8988T (cell line): ENCODE measurements around the gene TNNT1.
"Not testable (repeated sequence)": the region's sequence is repeated elsewhere in the genome, so short reads cannot be mapped to it uniquely, and the experiment has no call there.

Experiments
- DNase-seq: peaks from one replicate; pipeline ENCODE4 v3.0.0; 2011

TNNT1 gene

DNA sequence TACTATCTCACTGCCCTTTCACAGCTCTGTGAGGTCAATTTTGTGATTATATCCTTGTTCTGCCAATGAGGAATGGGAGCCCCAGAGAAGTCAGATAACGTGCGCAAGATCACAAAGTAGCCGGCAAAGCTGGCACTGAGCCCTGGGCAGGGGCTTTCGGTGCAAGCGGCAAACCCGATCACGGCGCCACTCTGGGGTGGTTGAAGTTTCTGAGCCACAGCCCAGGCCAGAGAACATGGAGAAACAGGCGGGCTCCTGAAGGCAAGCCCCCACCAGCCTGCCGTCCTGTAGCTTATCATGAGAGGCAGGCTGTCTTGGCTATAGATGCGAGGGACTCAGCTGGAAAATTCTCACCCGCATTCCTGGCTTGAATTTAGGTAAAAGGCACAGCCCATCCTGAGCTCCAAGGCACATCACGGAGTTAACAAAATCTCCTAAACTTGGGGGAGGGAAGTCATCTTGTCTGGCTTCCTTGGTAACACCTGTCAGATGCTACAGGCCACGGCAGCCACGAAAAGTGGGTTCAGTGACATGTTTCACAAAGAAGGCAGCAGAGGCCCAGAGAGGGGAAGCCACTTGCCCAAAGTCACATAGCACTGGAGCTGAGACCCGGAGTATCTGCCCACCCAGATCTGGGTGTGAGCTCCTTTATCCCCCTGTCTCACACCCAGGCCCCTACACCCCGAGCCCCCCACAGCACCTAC lies 12.5 kb downstream of the TNNT1 start:
- DNase-seq, result no peak

DNA sequence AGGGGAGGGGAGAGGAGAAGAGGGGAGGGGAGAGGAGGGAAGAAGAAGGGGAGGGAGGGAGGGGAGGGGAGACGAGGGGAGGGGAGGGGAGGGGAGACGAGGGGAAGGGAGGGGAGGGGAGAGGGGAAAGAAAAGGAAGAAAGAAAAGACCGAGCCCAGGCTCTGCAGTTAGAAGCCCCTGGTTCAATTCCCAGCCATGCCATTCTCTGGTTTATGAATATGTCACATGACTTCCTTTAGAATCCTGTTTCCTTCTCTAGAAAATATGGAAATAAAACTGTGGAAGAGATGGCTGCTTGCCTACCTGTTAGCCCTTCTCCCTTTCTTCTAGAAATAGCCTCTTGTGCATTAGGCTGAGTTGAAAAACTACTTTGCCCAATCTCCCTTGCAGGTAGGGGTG lies 14.3 kb downstream of the TNNT1 start:
- DNase-seq, result no peak

- DNase-seq, result no peak
Measured at GRCh38 chr19:55133639-55134444, 15.2 kb downstream of the TNNT1 start.

- no peak for DNase-seq
Measured at GRCh38 chr19:55132453-55133129, 16.4 kb downstream of the TNNT1 start.

- no peak for DNase-seq
Measured at GRCh38 chr19:55131421-55131820, 17.6 kb downstream of the TNNT1 start.

- no peak for DNase-seq
Measured at GRCh38 chr19:55119053-55119452, 30.0 kb downstream of the TNNT1 start.

GRCh38 chr19:55118401-55118991 lies 30.5 kb downstream of the TNNT1 start:
- no peak for DNase-seq

DNA sequence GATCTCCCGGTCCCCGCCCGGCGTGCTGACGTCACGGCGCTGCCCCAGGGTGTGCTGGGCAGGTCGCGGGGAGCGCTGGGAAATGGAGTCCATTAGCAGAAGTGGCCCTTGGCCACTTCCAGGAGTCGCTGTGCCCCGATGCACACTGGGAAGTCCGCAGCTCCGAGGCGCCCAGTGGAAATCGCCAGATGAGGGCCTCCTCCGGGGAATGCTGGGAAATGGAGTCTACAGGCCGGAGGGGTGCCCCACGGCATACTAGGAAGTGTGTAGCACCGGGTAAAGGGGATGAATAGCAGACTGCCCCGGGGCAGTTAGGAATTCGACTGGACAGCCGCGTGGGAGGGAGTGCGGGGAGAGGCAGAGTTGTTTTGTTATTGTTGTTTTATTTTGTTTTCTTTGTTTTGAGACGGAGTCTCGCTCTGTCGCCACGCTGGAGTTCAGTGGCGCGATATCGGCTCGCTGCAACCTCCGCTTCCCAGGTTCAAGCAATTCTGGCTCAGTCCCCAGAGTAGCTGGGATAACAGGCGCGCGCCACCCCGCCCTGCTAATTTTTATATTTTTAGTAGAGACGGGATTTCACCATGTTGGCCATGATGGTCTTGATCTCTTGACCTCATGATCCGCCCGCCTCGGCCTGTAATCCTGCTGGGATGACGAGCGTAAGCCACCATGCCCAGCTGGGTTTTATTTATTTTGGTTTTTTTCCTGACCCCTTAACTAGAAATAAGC lies 31.2 kb downstream of the TNNT1 start:
- DNase-seq, result peak; percentile 95

GRCh38 chr19:55116859-55117662 lies 31.9 kb downstream of the TNNT1 start, which contains the start of gene PPP1R12C:
PPP1R12C (minus strand) TSS chr19:55117637; CDS start chr19:55117543, 94 bp downstream.
- DNase-seq, result no peak

DNA sequence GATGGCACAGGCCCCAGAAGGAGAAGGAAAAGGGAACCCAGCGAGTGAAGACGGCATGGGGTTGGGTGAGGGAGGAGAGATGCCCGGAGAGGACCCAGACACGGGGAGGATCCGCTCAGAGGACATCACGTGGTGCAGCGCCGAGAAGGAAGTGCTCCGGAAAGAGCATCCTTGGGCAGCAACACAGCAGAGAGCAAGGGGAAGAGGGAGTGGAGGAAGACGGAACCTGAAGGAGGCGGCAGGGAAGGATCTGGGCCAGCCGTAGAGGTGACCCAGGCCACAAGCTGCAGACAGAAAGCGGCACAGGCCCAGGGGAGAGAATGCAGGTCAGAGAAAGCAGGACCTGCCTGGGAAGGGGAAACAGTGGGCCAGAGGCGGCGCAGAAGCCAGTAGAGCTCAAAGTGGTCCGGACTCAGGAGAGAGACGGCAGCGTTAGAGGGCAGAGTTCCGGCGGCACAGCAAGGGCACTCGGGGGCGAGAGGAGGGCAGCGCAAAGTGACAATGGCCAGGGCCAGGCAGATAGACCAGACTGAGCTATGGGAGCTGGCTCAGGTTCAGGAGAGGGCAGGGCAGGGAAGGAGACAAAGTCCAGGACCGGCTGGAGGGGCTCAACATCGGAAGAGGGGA lies 32.7 kb downstream of the TNNT1 start:
- DNase-seq, result no peak

- no peak for DNase-seq
Measured at GRCh38 chr19:55115446-55116065, 33.5 kb downstream of the TNNT1 start.

DNA sequence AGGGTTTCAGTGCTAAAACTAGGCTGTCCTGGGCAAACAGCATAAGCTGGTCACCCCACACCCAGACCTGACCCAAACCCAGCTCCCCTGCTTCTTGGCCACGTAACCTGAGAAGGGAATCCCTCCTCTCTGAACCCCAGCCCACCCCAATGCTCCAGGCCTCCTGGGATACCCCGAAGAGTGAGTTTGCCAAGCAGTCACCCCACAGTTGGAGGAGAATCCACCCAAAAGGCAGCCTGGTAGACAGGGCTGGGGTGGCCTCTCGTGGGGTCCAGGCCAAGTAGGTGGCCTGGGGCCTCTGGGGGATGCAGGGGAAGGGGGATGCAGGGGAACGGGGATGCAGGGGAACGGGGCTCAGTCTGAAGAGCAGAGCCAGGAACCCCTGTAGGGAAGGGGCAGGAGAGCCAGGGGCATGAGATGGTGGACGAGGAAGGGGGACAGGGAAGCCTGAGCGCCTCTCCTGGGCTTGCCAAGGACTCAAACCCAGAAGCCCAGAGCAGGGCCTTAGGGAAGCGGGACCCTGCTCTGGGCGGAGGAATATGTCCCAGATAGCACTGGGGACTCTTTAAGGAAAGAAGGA lies 34.4 kb downstream of the TNNT1 start:
- DNase-seq, result no peak

DNA sequence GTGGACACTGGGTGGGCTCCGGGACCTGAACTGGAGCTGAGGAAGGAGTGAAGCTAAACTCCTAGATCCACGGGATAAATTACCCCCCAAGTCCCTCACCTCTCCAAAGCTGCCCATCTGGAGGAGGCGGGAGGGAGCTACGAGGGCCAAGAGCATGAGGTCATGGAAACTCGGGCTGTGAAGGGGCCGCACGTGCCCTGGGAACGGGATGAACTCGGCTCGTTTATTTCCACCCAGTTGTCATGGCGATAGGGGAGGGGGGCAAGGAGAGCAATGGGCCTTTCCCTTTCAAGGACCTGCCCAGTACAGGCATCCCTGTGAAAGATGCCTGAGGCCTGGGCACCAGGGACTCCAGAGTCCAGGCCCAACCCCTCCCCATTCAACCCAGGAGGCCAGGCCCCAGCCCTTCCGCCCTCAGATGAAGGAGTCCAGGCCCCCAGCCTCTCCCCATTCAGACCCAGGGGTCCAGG lies 35.4 kb downstream of the TNNT1 start:
- no peak for DNase-seq

- DNase-seq, result no peak
Measured at GRCh38 chr19:55112777-55113569, 36.0 kb downstream of the TNNT1 start.

- DNase-seq, result no peak
Measured at GRCh38 chr19:55112246-55112776, 36.7 kb downstream of the TNNT1 start.

GRCh38 chr19:55111238-55111831 lies 37.7 kb downstream of the TNNT1 start:
- DNase-seq, result no peak

DNA sequence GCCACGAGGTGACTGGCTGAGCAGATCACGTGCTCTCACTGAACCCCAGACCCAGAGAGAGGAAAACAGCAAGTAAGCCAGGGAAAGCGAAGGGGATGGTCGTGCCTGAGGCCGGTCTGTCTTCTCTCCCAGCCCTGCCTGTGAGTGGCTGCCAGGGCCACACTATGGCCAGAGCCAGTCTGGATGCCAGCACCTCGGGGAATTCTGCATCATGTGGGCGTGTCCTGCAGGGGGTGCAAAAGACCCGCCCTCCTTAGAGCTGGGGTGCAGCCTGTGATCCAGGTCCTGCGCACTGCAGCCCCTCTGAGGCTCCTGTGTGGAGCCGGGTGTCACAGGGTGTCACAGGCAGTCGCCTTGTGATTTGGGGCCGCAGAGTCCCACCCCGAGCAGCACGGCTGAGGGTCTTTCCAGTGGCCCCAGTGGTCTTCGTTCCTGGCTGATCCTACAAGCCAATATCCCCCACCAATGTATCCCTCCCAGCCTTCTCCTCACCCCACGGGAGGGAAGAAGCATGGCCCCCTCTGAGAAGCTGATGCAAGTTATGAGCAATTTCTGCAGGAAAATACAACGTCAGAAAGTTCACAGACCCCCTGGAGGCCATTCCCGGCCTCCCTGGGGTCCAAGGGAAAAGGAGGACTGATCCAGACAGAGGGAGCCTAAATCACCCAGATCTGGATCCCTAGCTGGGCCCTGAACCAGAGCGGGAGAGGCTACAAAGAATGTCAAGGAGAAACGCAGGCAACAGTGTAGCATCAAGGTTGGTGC lies 39.3 kb downstream of the TNNT1 start:
- DNase-seq, result no peak

DNA sequence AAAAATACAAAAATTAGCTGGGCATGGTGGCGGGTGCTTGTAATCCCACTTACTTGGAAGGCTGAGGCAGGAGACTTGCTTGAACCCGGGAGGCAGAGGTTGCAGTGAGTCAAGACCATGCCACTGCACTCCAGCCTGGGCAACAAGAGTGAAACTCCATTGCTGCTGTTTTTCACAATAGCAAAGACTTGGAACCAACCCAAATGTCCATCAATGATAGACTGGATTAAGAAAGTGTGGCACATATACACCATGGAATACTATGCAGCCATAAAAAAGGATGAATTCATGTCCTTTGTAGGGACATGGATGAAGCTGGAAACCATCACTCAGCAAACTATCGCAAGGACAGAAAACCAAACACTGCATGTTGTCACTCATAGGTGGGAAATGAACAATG lies 41.8 kb downstream of the TNNT1 start:
- DNase-seq, result not testable (repeated sequence)
